KOPT-K1 (cell line): ENCODE measurements around the gene LRRC4B.
"Not testable (repeated sequence)": the region's sequence is repeated elsewhere in the genome, so short reads cannot be mapped to it uniquely, and the experiment has no call there.

Experiments
- H3K27ac ChIP-seq: fragments of 200-600 bp; sonication (generic); 2 replicates; pipeline ENCODE4 v1.5.1; 2016; ENCODE audit warnings: antibody characterized with exemption, mild to moderate bottlenecking, low read depth, low read length; ENCODE audit not compliant: poor library complexity, severe bottlenecking
- H3K36me3 ChIP-seq: fragments of 200-600 bp; sonication (generic); 2 replicates; pipeline ENCODE4 v1.5.1; 2017; ENCODE audit warnings: antibody characterized with exemption, mild to moderate bottlenecking, low read length, moderate library complexity; ENCODE audit not compliant: insufficient read depth
- H3K9me3 ChIP-seq: fragments of 200-600 bp; sonication (generic); 2 replicates; pipeline ENCODE4 v1.5.1; 2017; ENCODE audit warnings: antibody characterized with exemption, low read length, mild to moderate bottlenecking; ENCODE audit not compliant: insufficient read depth, poor library complexity, severe bottlenecking

Gene LRRC4B

DNA sequence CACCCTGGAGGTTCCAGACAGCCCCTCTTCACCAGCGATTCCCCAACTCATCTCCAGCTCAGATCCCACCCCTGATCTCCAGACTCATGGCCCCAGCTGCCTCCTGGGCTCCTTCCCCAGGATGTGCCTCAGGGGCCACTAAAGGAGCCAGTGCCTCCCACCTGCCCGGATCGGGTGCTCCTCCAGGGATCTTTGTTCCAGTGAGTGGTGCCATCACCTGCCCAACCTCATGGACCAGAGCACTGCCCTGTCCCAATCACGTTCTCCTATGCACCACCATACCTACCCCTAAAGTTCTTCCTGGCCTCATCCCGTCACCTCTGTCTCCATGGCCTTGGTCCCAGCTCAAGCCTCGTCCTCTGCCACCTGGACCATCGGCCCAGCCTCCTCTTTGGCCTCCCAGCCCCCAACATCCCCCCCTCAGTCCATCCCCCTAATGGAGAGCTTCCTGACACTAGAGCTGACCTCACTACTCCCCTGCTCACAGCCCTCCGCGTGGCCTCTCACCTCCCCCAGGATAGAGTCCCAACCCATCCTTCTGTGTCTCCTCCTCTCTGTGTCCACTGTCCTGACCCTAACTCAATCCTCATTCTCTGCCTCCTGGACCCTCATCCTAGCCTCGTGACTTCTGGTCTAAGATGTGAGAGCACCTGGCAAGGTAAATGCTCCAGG, 82.8 kb downstream of the LRRC4B start:
- H3K9me3 ChIP-seq: peaks cover 14% of the 10 kb centered on the region
- H3K27ac ChIP-seq: no peak overlapping the region
- H3K36me3 ChIP-seq: peaks cover 54% of the 10 kb centered on the region

DNA sequence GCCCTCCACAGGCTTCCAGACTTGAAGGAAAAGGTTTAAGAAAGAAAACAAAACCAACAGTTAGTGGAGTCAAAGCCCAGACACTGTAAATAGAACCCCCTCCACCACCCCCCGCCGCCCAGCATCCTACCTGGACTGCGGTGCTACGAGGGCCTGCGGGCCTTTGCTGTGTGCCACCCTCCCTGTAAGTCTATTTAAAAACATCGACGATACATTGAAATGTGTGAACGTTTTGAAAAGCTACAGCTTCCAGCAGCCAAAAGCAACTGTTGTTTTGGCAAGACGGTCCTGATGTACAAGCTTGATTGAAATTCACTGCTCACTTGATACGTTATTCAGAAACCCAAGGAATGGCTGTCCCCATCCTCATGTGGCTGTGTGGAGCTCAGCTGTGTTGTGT, 85.3 kb downstream of the LRRC4B start:
- no peak overlapping the region for H3K27ac ChIP-seq
- peaks cover 14% of the 10 kb centered on the region for H3K9me3 ChIP-seq
- peaks cover 76% of the 10 kb centered on the region for H3K36me3 ChIP-seq

DNA sequence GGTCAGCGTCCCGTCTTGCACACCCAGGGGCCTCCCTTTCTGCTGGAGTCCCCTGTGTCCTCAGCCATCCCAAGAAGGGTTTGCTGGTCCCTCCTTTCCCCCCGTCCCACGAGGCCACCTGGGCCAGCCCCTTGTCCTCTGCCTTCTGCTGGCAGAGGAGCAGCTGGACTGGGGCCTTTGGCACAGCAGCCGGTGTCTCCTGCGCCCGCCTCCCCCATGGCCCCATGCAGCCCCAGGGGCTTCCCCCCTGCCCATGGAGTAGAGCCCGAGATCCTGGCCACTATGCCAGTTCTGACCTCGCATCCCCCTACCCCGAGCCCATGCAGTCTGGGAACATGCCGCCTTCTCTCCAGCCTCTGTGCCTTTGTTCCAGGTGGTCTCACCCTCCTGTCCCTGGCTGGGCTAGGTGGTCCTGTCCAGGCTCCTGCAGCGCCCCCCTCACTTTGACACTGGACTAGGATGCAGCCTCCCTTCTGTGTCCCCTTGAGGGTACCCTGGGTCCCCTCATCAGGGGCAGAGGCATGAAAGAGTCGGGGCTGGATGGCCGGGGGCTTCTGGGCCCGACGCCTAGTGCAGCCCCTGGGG, 85.9 kb downstream of the LRRC4B start:
- Histone ChIP-seq H3K36me3 (peaks cover 76% of the 10 kb centered on the region), H3K9me3 (peaks cover 14% of the 10 kb centered on the region), H3K27ac (no peak overlapping the region)

DNA sequence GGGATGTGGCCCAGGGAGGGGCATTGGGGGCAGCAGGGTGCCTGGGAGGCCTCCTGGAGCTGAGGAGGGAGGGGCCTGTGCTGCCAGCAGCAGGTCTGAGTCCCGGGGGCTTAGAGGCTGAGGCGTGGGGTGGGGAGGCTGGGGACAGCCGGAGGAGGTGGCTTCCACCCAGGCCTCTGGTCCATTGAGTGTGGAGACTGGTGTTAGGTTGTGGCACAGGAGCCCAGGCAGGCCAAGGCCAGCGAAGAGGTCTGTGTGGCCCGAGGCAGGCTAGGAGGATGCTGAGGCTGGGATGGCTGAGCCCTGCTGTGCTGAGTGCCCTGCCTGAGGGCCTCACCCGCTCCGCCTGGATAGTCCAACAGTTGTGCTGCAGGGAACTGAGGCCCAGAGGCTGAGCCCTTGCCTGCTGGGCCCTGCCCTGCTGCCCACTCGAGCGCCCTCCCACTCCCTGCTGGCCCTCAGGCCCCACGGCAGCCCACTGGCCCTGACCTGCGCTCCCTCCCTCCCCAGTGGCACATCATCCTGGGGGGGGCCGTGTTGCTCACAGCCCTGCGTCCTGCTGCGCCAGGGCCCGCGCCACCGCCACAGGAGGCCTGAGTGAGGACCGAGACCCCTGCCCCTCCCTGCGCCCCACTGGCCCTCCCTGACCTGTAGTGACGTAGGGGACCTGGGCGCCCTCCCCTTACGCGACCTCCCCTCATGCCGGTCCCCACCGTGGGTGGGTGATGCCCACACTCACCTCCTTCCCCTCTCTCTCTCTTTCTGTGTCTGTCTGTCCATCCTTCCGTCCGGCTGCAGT, 86.7 kb downstream of the LRRC4B start:
- Histone ChIP-seq H3K36me3 (peaks cover 76% of the 10 kb centered on the region), H3K27ac (no peak overlapping the region), H3K9me3 (peaks cover 11% of the 10 kb centered on the region)

DNA sequence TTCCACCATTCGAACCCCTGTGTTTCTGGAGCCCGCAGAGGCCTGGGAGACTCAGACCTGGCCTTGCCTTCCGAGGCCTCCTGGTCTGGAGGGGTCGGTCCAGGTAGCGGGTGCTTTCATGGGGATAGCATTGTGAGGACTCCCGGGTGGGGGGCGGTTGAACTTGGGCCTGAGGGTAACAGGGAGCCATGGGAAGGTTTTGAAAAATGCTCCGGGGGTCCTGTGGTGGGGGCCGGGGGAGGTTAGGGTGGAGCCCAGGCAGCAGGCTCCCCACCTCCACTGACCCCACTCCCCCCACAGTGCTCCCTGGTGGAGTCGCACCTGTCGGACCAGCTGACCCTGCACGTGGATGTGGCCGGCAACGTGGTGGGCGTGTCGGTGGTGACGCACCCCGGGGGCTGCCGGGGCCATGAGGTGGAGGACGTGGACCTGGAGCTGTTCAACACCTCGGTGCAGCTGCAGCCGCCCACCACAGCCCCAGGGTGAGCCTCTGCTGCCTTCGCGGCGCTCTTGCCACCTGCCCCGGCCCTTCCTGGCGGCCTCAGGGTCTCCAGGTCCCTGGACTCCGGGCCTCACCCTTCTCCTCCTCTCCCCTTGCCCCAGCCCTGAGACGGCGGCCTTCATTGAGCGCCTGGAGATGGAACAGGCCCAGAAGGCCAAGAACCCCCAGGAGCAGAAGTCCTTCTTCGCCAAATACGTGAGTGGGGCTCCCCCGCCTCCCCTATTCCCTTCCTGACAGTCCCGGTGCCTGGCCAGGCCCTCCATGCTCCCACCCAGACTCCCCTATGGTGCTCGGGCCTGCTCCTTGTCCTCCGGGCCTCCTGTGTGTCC, 87.7 kb downstream of the LRRC4B start:
- no peak overlapping the region for H3K27ac ChIP-seq
- H3K9me3 ChIP-seq: peaks cover 2% of the 10 kb centered on the region
- H3K36me3 ChIP-seq: peaks cover 72% of the 10 kb centered on the region

DNA sequence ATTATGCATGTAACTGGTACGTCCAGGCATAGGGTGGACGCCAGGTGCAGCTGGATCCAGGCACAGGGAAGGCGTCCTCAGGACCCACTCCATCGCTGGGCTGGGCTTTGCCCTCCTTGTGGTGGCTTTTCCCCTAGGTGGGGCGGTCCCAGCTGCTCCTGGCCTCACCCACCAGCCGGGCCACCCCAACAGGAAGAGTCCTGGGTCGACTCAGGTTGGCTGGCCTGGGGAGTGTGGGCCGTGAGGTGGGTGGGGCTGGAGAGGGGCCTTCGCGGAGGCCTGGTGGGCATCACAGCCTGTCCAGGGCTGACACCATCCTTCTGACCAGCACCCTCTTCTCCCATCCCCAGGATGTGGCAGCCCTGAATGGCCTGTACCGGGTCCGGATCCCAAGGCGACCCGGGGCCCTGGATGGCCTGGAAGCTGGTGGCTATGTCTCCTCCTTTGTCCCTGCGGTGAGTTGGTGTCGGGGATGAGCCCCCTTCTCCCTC, 88.4 kb downstream of the LRRC4B start:
- Histone ChIP-seq H3K36me3 (peaks cover 65% of the 10 kb centered on the region), H3K9me3 (no peaks in the 10 kb centered on the region), H3K27ac (no peak overlapping the region)

DNA sequence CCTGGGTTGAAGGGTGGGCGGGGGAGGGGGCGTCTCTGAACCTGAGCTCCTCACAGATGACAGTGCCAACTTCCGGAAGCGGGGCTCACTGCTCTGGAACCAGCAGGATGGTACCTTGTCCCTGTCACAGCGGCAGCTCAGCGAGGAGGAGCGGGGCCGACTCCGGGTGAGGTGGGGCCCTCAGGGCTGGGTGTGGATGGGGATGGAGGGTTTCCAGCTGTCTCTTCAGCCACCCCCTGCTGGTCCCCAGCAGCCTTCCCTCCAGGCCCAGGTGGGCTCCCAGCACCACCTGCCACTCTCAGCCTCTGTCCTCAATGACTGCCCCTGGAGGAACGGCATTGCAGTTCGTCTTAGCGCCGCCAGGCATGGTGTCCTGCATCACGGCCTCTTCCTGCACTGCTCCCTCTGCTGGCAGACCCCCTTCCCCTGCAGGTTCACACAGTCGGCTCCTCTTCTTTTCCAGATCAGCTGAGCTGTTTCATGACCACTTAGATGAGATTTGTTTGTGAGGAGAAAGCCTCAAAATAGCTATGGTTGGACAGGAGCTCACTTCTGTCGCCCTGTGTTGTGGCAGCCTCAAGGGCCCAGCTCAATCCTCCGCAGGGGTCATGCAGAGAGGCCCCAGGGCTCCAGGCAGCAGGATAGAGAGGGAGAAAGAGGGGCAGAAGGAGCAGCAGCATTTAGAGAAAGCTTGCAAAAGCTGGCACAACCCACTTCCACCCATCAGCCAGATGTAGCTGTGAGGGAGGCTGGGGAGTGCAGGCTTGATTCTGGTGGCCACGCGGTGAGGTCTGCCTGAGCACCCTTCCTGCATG, 89.1 kb downstream of the LRRC4B start:
- no peaks in the 10 kb centered on the region for H3K9me3 ChIP-seq
- H3K36me3 ChIP-seq: peaks cover 58% of the 10 kb centered on the region
- H3K27ac ChIP-seq: no peak overlapping the region

DNA sequence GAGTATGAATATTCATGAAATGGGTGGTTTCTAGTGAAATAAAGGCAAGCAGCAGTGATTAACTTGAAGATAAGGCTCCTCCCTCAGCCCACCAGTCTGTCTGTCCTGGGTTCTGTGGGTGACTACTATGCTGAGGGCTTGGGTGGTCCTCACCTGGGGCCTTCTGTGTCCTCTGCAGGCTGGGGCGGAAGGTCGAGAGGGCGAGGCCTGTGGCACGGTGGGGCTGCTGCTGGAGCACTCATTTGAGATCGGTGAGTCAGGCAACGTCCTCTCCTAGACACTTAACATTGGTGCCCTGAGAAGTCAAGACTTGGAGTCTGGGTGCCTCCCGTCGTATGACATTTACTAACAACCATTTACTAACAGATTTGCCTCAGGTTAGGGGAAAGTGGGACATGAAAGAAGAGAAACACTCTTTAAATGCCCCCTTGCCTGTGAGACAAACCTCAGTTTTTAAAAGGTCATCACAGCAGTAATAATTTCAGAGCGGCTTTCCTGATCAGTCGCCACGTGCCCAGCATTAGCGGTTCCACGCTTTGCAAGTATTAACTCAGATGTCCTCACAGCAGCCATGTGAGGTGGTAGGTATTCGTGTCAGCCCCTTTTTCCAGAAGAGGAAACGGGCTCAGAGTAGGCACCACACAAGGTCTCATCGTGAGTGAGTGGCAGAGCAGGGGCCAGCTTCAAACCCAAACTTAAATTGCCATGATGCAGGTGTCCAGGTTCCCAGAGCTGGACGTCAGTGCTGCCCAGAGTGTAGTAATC, 90.3 kb downstream of the LRRC4B start:
- no peak overlapping the region for H3K27ac ChIP-seq
- no peaks in the 10 kb centered on the region for H3K9me3 ChIP-seq
- H3K36me3 ChIP-seq: peaks cover 46% of the 10 kb centered on the region

DNA sequence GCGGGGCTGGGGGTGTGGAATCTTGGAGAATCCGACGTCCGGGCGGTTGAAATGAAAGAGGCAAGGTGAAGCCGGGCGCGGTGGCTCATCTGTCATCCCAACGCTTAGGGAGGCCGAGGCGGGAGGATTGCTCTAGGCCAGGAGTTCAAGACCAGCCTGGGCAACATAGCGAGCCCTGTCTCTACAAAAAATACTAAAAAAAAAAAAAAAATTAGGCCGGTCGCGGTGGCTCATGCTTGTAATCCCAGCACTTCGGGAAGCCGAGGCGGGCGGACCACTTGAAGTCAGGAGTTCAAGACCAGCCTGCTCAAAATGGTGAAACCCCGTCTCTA, 91.4 kb downstream of the LRRC4B start:
- H3K9me3 ChIP-seq: no peaks in the 10 kb centered on the region
- peak overlapping the region; percentile 68 for H3K27ac ChIP-seq
- H3K36me3 ChIP-seq: peaks cover 37% of the 10 kb centered on the region

DNA sequence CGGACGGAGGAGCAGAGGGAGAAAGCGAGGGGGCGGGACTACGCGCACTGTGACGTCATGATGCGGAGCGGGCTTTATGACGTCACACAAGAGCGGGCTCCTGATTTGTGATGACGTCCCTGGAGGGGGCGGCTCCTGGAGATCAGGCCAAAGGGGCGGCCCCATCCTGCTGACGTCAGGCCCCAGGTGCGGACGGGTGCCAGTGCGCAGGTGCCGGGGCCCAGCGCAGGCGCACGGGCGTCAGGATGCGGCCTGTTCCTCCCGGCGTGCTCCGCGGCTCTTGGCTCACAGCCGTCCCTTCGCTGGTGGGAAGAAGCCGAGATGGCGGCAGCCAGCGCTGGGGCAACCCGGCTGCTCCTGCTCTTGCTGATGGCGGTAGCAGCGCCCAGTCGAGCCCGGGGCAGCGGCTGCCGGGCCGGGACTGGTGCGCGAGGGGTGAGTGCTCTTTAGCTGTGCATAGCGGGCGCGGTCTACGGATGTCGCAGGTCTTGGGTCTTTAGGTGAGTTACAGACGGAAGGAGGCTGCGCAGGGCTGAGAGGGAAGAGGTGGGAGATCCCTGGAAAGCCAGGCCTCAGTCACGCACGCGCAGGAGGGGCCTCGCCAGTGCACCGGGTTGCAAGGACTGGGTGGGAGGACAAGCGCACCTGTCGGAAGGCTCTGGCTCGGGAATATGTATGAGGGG, 91.9 kb downstream of the LRRC4B start, which contains the start of the genes EMC10 and GARIN5A:
Gene EMC10, plus strand, starts transcription at position 284 of the 683 bp plus-strand sequence. Its CDS starts 38 bp downstream, at position 322.
Gene GARIN5A, minus strand, starts transcription at position 625 of the 683 bp plus-strand sequence. Its CDS starts 460 bp downstream, at position 165.
- H3K27ac ChIP-seq: peak within 1 kb of the TSS; percentile 68
- no peaks in the 10 kb centered on the region for H3K9me3 ChIP-seq
- H3K36me3 ChIP-seq: peaks cover 32% of the 10 kb centered on the region

DNA sequence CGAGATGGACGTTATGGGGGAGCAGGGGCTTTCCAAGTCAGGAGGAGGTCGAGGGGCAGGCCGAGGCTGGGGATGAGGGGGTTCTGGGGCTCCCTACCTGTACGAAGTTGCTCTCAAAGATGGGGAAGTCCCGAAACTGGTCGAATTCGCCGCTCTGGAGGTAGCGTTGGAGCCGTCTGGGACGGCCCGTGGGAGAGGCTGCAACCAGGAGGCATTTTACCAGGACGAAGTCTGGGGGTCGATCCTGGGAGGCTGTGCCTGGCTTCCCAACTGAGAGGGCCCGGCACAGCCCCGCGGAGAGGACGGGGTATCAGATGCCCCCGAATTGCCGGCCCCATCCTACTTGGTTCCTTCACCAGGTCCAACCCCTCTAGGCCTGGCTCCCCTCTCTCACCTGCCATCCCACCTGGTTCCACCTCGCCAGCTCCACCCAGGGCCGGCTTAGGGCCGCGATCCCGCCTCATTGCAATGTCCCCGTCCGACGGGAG, 92.5 kb downstream of the LRRC4B start:
- H3K36me3 ChIP-seq: peaks cover 26% of the 10 kb centered on the region
- no peaks in the 10 kb centered on the region for H3K9me3 ChIP-seq
- no peak overlapping the region for H3K27ac ChIP-seq

DNA sequence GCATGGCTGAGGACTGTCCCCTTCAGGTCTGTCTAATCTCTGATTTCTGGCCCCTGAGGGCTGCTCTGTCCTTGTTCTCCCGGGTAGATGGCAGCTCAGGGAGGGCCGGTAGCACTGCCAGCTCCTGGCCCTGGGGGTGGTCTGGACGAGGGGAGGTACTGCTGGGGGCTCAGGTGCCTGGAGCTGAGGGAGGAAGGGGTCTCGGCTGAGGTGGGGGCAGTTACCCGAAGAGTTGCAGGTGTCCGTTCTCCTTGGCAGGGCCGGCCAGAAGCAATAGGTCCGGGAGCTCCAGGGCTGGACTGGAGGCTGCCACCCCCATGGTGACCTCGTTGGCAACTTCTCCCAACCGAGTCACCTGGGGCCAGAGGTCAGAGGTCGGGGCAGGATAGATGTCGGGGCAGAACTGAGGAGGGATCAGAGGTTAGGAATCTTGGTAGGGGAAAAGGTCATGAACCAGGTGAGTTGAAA, 93.1 kb downstream of the LRRC4B start:
- Histone ChIP-seq H3K36me3 (peaks cover 19% of the 10 kb centered on the region), H3K9me3 (no peaks in the 10 kb centered on the region), H3K27ac (no peak overlapping the region)

DNA sequence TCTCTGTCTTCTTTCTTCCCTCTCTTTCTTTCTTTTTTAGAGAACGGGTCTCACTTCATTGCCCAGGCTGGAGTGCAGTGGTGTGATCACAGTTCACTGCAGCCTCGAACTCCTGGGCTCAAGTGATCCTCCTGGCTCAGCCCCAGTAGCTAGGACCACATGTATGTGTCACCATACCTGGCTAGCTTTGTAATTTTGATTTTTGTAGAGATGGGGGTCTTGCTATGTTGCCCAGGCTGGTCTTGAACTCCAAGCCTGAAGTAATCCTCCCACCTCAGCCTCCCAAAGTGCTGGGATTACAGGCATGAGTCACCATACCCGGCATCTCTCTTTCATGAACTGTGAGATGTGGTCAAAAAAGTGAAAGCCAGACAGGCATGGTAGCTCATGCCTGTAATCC, 94.9 kb downstream of the LRRC4B start:
- not testable (repeated sequence) for H3K36me3 ChIP-seq, H3K9me3 ChIP-seq, H3K27ac ChIP-seq
